ENCODE measurements around the gene NSMF.

DNA sequence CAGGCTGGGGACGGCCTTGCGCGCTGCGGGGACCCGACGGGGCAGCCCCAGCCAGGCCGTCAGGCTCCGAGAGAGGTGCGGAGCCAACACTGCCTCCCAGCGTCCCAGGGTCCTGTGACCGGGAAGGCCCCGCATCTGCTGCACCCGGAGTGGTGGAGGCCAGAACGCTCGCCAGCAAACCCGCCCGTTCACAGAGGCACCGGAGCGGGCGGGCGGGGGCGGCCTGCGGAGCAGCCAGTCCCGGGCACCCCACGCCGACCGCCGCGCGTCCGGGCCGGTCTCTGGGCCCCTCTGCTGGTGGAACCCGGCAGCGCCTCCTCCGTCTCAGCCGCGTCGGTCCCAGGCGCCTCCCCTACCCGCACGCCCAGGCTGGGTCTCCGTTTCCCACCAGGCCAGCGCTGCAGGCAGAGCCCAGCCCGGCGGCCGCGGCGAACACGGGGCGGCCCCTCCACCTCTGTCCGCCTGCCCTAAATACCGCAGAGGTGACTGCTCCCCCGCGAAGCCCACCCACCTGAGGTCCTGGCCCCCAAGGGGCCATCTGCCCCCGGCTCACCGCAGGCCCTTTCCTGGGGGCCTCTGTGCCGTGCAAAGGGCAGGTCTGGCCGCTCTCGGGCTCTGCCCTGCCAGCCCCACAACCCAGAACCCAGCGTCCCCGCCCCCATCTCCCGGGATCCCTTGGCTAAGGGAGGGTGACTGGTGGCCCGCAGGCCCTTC lies 52.1 kb downstream of the NSMF start:
- no peak for TF ChIP-seq EP300 (IDR thresholded peaks at IDR 0.05)
- TF ChIP-seq, protein P1, sequence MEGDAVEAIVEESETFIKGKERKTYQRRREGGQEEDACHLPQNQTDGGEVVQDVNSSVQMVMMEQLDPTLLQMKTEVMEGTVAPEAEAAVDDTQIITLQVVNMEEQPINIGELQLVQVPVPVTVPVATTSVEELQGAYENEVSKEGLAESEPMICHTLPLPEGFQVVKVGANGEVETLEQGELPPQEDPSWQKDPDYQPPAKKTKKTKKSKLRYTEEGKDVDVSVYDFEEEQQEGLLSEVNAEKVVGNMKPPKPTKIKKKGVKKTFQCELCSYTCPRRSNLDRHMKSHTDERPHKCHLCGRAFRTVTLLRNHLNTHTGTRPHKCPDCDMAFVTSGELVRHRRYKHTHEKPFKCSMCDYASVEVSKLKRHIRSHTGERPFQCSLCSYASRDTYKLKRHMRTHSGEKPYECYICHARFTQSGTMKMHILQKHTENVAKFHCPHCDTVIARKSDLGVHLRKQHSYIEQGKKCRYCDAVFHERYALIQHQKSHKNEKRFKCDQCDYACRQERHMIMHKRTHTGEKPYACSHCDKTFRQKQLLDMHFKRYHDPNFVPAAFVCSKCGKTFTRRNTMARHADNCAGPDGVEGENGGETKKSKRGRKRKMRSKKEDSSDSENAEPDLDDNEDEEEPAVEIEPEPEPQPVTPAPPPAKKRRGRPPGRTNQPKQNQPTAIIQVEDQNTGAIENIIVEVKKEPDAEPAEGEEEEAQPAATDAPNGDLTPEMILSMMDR (IDR thresholded peaks at IDR 0.05), result peak in 5 of 7 experiments; percentile 29 to 80 (median 72)

Measured in stomach (tissue), 4 donors.